ENCODE measurements around the gene PLEK2. TPM values are rescaled to one million over a fixed set of nuclear protein-coding genes. Genes with fewer than 3 reads are reported as not detected.

Gene PLEK2
- total and polyA plus RNA-seq, 7 donors: 0.16 to 51.8 (median 21.6) TPM; not detected in 1

- no peak overlapping the region for H3K27ac ChIP-seq
- no peaks in the 10 kb centered on the region for H3K9me3 ChIP-seq
- peaks cover 4 to 27% (median 16%) of the 10 kb centered on the region in 4 donors for H3K36me3 ChIP-seq
- no peak overlapping the region for H3K4me3 ChIP-seq
- peaks cover 0 to 31% (median 22%) of the 10 kb centered on the region in 4 donors for H3K4me1 ChIP-seq
- intact Hi-C loops (cut with DNase I): no loop called here
- no peak for TF ChIP-seq POLR2A (IDR thresholded peaks at IDR 0.05)
- TF ChIP-seq EP300 (IDR thresholded peaks at IDR 0.05): no peak
- TF ChIP-seq CTCF (IDR thresholded peaks at IDR 0.05): no peak
- TF ChIP-seq POLR2AphosphoS5 (IDR thresholded peaks at IDR 0.05): no peak
- no peak for DNase-seq
- WGBS, 2 donors: 91 to 92% methylated on average over 2 of the region's 2 CpGs
- no peaks in the 10 kb centered on the region for H3K27me3 ChIP-seq
Observed at GRCh38 chr14:67387195-67387594, 24.8 kb downstream of the PLEK2 start.

- no peaks in the 10 kb centered on the region for H3K9me3 ChIP-seq
- H3K27me3 ChIP-seq: no peaks in the 10 kb centered on the region
- intact Hi-C loops (cut with DNase I): no loop called here
- DNase-seq: no peak
- 62 to 85% methylated on average over 2 of the region's 2 CpGs for WGBS, 2 donors
- no peak for TF ChIP-seq CTCF (IDR thresholded peaks at IDR 0.05)
- TF ChIP-seq EP300 (IDR thresholded peaks at IDR 0.05): no peak
- TF ChIP-seq POLR2A (IDR thresholded peaks at IDR 0.05): no peak
- no peak for TF ChIP-seq POLR2AphosphoS5 (IDR thresholded peaks at IDR 0.05)
- H3K27ac ChIP-seq: peak overlapping the region in 2 of 4 donors; percentile 4 to 45
- H3K4me1 ChIP-seq: peaks cover 0 to 31% (median 22%) of the 10 kb centered on the region in 4 donors
- no peak overlapping the region for H3K4me3 ChIP-seq
- H3K36me3 ChIP-seq: peaks cover 9 to 43% (median 30%) of the 10 kb centered on the region in 4 donors
Observed at GRCh38 chr14:67385618-67386017, 26.3 kb downstream of the PLEK2 start.

GRCh38 chr14:67385120-67385519, 26.8 kb downstream of the PLEK2 start:
- DNase-seq: no peak
- TF ChIP-seq CTCF (IDR thresholded peaks at IDR 0.05): no peak
- TF ChIP-seq EP300 (IDR thresholded peaks at IDR 0.05): no peak
- no peak for TF ChIP-seq POLR2AphosphoS5 (IDR thresholded peaks at IDR 0.05)
- TF ChIP-seq POLR2A (IDR thresholded peaks at IDR 0.05): no peak
- intact Hi-C loops (cut with DNase I): no loop called here
- Histone ChIP-seq H3K36me3 (peaks cover 9 to 47% (median 32%) of the 10 kb centered on the region in 4 donors), H3K27me3 (no peaks in the 10 kb centered on the region), H3K9me3 (no peaks in the 10 kb centered on the region), H3K4me3 (no peak overlapping the region), H3K4me1 (peaks cover 0 to 31% (median 22%) of the 10 kb centered on the region in 4 donors), H3K27ac (peak overlapping the region in 1 of 4 donors; percentile 19)
- 27 to 68% methylated on average over 2 of the region's 2 CpGs for WGBS, 2 donors

- peaks cover 9 to 98% (median 40%) of the 10 kb centered on the region in 4 donors for H3K36me3 ChIP-seq
- H3K4me3 ChIP-seq: no peak overlapping the region
- TF ChIP-seq POLR2AphosphoS5 (IDR thresholded peaks at IDR 0.05) (no peak), CTCF (IDR thresholded peaks at IDR 0.05) (no peak), POLR2A (IDR thresholded peaks at IDR 0.05) (no peak), EP300 (IDR thresholded peaks at IDR 0.05) (no peak)
- H3K4me1 ChIP-seq: no peaks in the 10 kb centered on the region
- intact Hi-C loops (cut with DNase I): no loop called here
- no peak overlapping the region for H3K27ac ChIP-seq
- DNase-seq: no peak
- no peaks in the 10 kb centered on the region for H3K9me3 ChIP-seq
- no peaks in the 10 kb centered on the region for H3K27me3 ChIP-seq
Observed at GRCh38 chr14:67377916-67378315, 34.0 kb downstream of the PLEK2 start.

GRCh38 chr14:67373347-67373746, 38.6 kb downstream of the PLEK2 start:
- 81 to 87% methylated on average over 2 of the region's 2 CpGs for WGBS, 2 donors
- no peaks in the 10 kb centered on the region for H3K4me1 ChIP-seq
- H3K4me3 ChIP-seq: no peak overlapping the region
- H3K9me3 ChIP-seq: no peaks in the 10 kb centered on the region
- no peaks in the 10 kb centered on the region for H3K27me3 ChIP-seq
- no peak for DNase-seq
- H3K36me3 ChIP-seq: peaks cover 0 to 100% (median 23%) of the 10 kb centered on the region in 4 donors
- no peak overlapping the region for H3K27ac ChIP-seq
- intact Hi-C loops (cut with DNase I): no loop called here
- no peak for TF ChIP-seq CTCF (IDR thresholded peaks at IDR 0.05)
- TF ChIP-seq POLR2A (IDR thresholded peaks at IDR 0.05): no peak
- TF ChIP-seq EP300 (IDR thresholded peaks at IDR 0.05): no peak
- TF ChIP-seq POLR2AphosphoS5 (IDR thresholded peaks at IDR 0.05): no peak
